ENCODE measurements around the gene NTRK3.

- TF ChIP-seq CTCF (IDR thresholded peaks at IDR 0.05; ENCODE audit: poor library complexity, severe bottlenecking) (no peak), POLR2AphosphoS5 (IDR thresholded peaks at IDR 0.05) (no peak)
These were observed 15.1 kb downstream of the NTRK3 start for GRCh38 chr15:88241461-88241860.

All from neural cell (in vitro differentiated cells).